HEK293 (cell line): ENCODE data around the gene NIBAN1.

ENCODE experiments used
- ATF2 ChIP-seq: fragments of 450-650 bp; formaldehyde crosslinking; IDR thresholded peaks from 2 replicates; pipeline ENCODE4 v1.5.1; 2016; ENCODE audit warnings: missing biosample characterization, missing genetic modification characterization, low read depth
- EGR2 ChIP-seq: fragments of 450-650 bp; formaldehyde crosslinking; IDR thresholded peaks from 2 replicates; pipeline ENCODE4 v1.5.1; 2016; ENCODE audit warnings: low read depth, missing biosample characterization, missing genetic modification characterization
- GLI4 ChIP-seq: fragments of 450-650 bp; formaldehyde crosslinking; IDR thresholded peaks from 2 replicates; pipeline ENCODE4 v1.5.1; 2016; ENCODE audit warnings: missing biosample characterization, missing genetic modification characterization
- MZF1 ChIP-seq: fragments of 450-650 bp; formaldehyde crosslinking; IDR thresholded peaks from 2 replicates; pipeline ENCODE4 v1.5.1; 2017; ENCODE audit warnings: missing biosample characterization, missing genetic modification characterization, borderline replicate concordance
- PATZ1 ChIP-seq: fragments of 450-650 bp; formaldehyde crosslinking; IDR thresholded peaks from 2 replicates; pipeline ENCODE4 v1.5.1; 2016; ENCODE audit warnings: missing biosample characterization, missing genetic modification characterization
- PRDM6 ChIP-seq: fragments of 450-650 bp; formaldehyde crosslinking; IDR thresholded peaks from 2 replicates; pipeline ENCODE4 v1.5.1; 2017; ENCODE audit warnings: missing biosample characterization, missing genetic modification characterization
- SCRT1 ChIP-seq: fragments of 450-650 bp; formaldehyde crosslinking; IDR thresholded peaks from 2 replicates; pipeline ENCODE4 v1.5.1; 2016; ENCODE audit warnings: missing biosample characterization, missing genetic modification characterization, borderline replicate concordance
- ZFP69B ChIP-seq: fragments of 450-650 bp; formaldehyde crosslinking; IDR thresholded peaks from 2 replicates; pipeline ENCODE4 v1.5.1; 2016; ENCODE audit warnings: missing biosample characterization, missing genetic modification characterization
- ZNF121 ChIP-seq: fragments of 450-650 bp; formaldehyde crosslinking; IDR thresholded peaks from 2 replicates; pipeline ENCODE4 v1.5.1; 2016; ENCODE audit warnings: missing biosample characterization, missing genetic modification characterization
- ZNF2 ChIP-seq: fragments of 450-650 bp; formaldehyde crosslinking; IDR thresholded peaks from 2 replicates; pipeline ENCODE4 v1.5.1; 2016; ENCODE audit warnings: missing biosample characterization, missing genetic modification characterization
- ZNF202 ChIP-seq: fragments of 450-650 bp; formaldehyde crosslinking; IDR thresholded peaks from 2 replicates; pipeline ENCODE4 v1.5.1; 2016; ENCODE audit warnings: missing biosample characterization, missing genetic modification characterization, borderline replicate concordance
- ZNF354C ChIP-seq: fragments of 450-650 bp; formaldehyde crosslinking; IDR thresholded peaks from 2 replicates; pipeline ENCODE4 v1.5.1; 2016; ENCODE audit warnings: missing biosample characterization, missing genetic modification characterization, low read depth, borderline replicate concordance
- ZNF366 ChIP-seq: fragments of 450-650 bp; formaldehyde crosslinking; conservative IDR thresholded peaks from 2 replicates; pipeline ENCODE4 v1.5.1; 2016; ENCODE audit warnings: missing biosample characterization, missing genetic modification characterization
- ZNF404 ChIP-seq: fragments of 450-650 bp; formaldehyde crosslinking; IDR thresholded peaks from 2 replicates; pipeline ENCODE4 v1.5.1; 2017; ENCODE audit warnings: missing biosample characterization, missing genetic modification characterization
- ZNF423 ChIP-seq: fragments of 450-650 bp; formaldehyde crosslinking; IDR thresholded peaks from 2 replicates; pipeline ENCODE4 v1.5.1; 2016; ENCODE audit warnings: missing biosample characterization, missing genetic modification characterization
- ZNF514 ChIP-seq: fragments of 450-650 bp; formaldehyde crosslinking; IDR thresholded peaks from 2 replicates; pipeline ENCODE4 v1.5.1; 2016; ENCODE audit warnings: missing biosample characterization, missing genetic modification characterization
- ZNF518A ChIP-seq: fragments of 450-650 bp; formaldehyde crosslinking; conservative IDR thresholded peaks from 2 replicates; pipeline ENCODE4 v1.5.1; 2016; ENCODE audit warnings: low read depth, missing biosample characterization, missing genetic modification characterization
- ZNF558 ChIP-seq: fragments of 450-650 bp; formaldehyde crosslinking; IDR thresholded peaks from 2 replicates; pipeline ENCODE4 v1.5.1; 2016; ENCODE audit warnings: missing biosample characterization, missing genetic modification characterization
- ZNF585B ChIP-seq: fragments of 450-650 bp; formaldehyde crosslinking; IDR thresholded peaks from 2 replicates; pipeline ENCODE4 v1.5.1; 2016; ENCODE audit warnings: missing biosample characterization, missing genetic modification characterization
- ZNF600 ChIP-seq: fragments of 450-650 bp; formaldehyde crosslinking; IDR thresholded peaks from 2 replicates; pipeline ENCODE4 v1.5.1; 2016; ENCODE audit warnings: missing biosample characterization, missing genetic modification characterization
- ZNF623 ChIP-seq: fragments of 450-650 bp; formaldehyde crosslinking; IDR thresholded peaks from 2 replicates; pipeline ENCODE4 v1.5.1; 2016; ENCODE audit warnings: missing biosample characterization, missing genetic modification characterization
- ZNF626 ChIP-seq: fragments of 450-650 bp; sonication (Bioruptor Pico); formaldehyde crosslinking; IDR thresholded peaks from 2 replicates; pipeline ENCODE4 v1.5.1; 2018; ENCODE audit warnings: missing biosample characterization, missing genetic modification characterization, inconsistent platforms
- ZNF791 ChIP-seq: fragments of 450-650 bp; formaldehyde crosslinking; IDR thresholded peaks from 2 replicates; pipeline ENCODE4 v1.5.1; 2016; ENCODE audit warnings: missing biosample characterization, missing genetic modification characterization
- ZSCAN16 ChIP-seq: fragments of 450-650 bp; formaldehyde crosslinking; IDR thresholded peaks from 2 replicates; pipeline ENCODE4 v1.5.1; 2016; ENCODE audit warnings: missing biosample characterization, missing genetic modification characterization
- ZSCAN23 ChIP-seq: fragments of 450-650 bp; formaldehyde crosslinking; IDR thresholded peaks from 2 replicates; pipeline ENCODE4 v1.5.1; 2016; ENCODE audit warnings: missing biosample characterization, missing genetic modification characterization
- TF ChIP-seq, protein P1 (sequence below): fragments of 450-650 bp; formaldehyde crosslinking; IDR thresholded peaks from 2 replicates; pipeline ENCODE4 v1.5.1; 2016; ENCODE audit warnings: missing biosample characterization, missing genetic modification characterization

NIBAN1 gene

DNA sequence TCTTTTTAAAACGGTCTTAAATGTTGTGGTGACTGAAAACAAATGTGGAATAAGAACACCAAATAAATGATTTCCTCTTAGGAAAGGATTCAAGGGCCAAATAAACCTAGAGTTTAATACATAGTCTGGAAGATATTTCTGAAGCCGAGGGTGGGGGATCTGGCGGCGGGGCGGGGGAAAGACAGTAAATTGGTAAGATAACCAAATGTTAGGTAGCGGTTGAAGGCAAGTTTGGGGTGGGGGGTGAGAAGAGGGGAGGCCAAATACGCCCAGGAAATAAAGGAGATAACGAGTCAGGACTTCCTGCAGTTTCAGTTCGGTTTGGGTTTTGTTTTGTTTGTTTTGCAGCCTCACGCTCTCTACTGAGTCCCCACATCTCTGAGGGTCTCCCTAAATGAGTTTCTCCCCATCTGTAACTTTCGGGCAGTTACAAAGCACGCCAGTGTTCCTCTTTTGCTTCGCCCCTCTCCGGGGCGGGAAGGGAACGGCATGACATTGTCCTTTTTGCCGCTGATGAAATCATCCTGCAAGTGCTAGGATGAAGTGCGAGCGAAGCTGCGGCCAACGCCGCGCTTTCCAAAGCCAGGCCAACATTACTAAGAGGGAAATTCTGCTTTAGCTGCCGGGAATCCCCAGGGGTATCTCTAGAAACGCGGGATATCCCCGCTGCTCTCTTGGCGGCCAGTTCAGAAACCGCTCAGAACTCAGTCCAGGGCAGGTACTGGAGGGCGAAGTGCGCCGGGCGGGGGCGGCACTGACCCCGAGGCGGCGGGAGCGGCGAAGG is 844 bp downstream of the NIBAN1 start (continued):
- TF ChIP-seq ATF2 (tag by site-specific recombination) (peak; percentile 42; the same call in 1 of the 2 replicates), PATZ1 (tag by site-specific recombination) (no peak), ZNF2 (tag by site-specific recombination) (peak; percentile 36; the same call in 1 of the 2 replicates), ZNF558 (tag by site-specific recombination) (no peak), ZNF404 (no peak), ZNF366 (tag by site-specific recombination) (peak; percentile 59), ZNF202 (tag by site-specific recombination) (no peak), ZNF518A (no peak), PRDM6 (tag by site-specific recombination) (no peak), ZNF585B (tag by site-specific recombination) (no peak), EGR2 (tag by site-specific recombination) (no peak), MZF1 (tag by site-specific recombination) (no peak), ZNF626 (tag by site-specific recombination) (no peak), ZNF623 (no peak), ZSCAN16 (no peak), ZNF600 (tag by site-specific recombination) (peak; percentile 32; the same call in 1 of the 2 replicates), ZNF121 (tag by site-specific recombination) (peak; percentile 59; the same call in 1 of the 2 replicates), ZNF791 (tag by site-specific recombination) (no peak), ZSCAN23 (tag by site-specific recombination) (no peak), SCRT1 (no peak), ZNF514 (tag by site-specific recombination) (no peak), ZNF354C (tag by site-specific recombination) (no peak), GLI4 (tag by site-specific recombination) (no peak), ZNF423 (no peak), ZFP69B (tag by site-specific recombination) (peak; percentile 45; the same call in 1 of the 2 replicates)
- TF ChIP-seq, protein P1, sequence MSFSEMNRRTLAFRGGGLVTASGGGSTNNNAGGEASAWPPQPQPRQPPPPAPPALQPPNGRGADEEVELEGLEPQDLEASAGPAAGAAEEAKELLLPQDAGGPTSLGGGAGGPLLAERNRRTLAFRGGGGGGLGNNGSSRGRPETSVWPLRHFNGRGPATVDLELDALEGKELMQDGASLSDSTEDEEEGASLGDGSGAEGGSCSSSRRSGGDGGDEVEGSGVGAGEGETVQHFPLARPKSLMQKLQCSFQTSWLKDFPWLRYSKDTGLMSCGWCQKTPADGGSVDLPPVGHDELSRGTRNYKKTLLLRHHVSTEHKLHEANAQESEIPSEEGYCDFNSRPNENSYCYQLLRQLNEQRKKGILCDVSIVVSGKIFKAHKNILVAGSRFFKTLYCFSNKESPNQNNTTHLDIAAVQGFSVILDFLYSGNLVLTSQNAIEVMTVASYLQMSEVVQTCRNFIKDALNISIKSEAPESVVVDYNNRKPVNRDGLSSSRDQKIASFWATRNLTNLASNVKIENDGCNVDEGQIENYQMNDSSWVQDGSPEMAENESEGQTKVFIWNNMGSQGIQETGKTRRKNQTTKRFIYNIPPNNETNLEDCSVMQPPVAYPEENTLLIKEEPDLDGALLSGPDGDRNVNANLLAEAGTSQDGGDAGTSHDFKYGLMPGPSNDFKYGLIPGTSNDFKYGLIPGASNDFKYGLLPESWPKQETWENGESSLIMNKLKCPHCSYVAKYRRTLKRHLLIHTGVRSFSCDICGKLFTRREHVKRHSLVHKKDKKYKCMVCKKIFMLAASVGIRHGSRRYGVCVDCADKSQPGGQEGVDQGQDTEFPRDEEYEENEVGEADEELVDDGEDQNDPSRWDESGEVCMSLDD (tag by site-specific recombination), result 0 out of 2 replicates have a peak, but pooled peaks have one; percentile 17
